Chondrocyte (in vitro differentiated cells): ENCODE measurements around the gene SELENOK. TPM values are rescaled to one million over a fixed set of nuclear protein-coding genes. Genes with fewer than 3 reads are reported as not detected.

Experiments used
- DNase-seq: peaks from one replicate; pipeline ENCODE4 v3.0.0; 2021; ENCODE audit warnings: mixed read lengths, low spot score
- H3K27ac Mint-ChIP-seq: one replicate; pipeline ENCODE4 v1.8.0; 2021; ENCODE audit warnings: mild to moderate bottlenecking, moderate library complexity, mixed read lengths; ENCODE audit not compliant: unreplicated experiment
- H3K27me3 Mint-ChIP-seq: 2 replicates; pipeline ENCODE4 v1.8.0; 2021; ENCODE audit warnings: low read depth, mixed read lengths
- H3K36me3 Mint-ChIP-seq: 2 replicates; pipeline ENCODE4 v1.8.0; 2021; ENCODE audit warnings: low read depth, mixed read lengths
- H3K4me1 Mint-ChIP-seq: 2 replicates; pipeline ENCODE4 v1.8.0; 2021; ENCODE audit warnings: low read depth, mild to moderate bottlenecking, mixed read lengths
- H3K4me3 Mint-ChIP-seq: one replicate; pipeline ENCODE4 v1.8.0; 2021; ENCODE audit warnings: mild to moderate bottlenecking, moderate library complexity, mixed read lengths; ENCODE audit not compliant: unreplicated experiment
- H3K9me3 Mint-ChIP-seq: 2 replicates; pipeline ENCODE4 v1.8.0; 2021; ENCODE audit warnings: low read depth, mixed read lengths
- total RNA-seq: library from RNA; stranded (reverse); gene quantifications from 3 replicates; pipeline ENCODE4 v1.2.1, GENCODE V29; 2021
- TF ChIP-seq, protein P1 (sequence below): fragments of 200-600 bp; sonication (generic); IDR thresholded peaks from 2 replicates; pipeline ENCODE4 v1.5.0; 2021; ENCODE audit warnings: antibody characterized with exemption, mild to moderate bottlenecking, moderate library complexity

The SELENOK gene
- total RNA-seq, 1 donor from 2014 or later: 28.2 TPM

DNA sequence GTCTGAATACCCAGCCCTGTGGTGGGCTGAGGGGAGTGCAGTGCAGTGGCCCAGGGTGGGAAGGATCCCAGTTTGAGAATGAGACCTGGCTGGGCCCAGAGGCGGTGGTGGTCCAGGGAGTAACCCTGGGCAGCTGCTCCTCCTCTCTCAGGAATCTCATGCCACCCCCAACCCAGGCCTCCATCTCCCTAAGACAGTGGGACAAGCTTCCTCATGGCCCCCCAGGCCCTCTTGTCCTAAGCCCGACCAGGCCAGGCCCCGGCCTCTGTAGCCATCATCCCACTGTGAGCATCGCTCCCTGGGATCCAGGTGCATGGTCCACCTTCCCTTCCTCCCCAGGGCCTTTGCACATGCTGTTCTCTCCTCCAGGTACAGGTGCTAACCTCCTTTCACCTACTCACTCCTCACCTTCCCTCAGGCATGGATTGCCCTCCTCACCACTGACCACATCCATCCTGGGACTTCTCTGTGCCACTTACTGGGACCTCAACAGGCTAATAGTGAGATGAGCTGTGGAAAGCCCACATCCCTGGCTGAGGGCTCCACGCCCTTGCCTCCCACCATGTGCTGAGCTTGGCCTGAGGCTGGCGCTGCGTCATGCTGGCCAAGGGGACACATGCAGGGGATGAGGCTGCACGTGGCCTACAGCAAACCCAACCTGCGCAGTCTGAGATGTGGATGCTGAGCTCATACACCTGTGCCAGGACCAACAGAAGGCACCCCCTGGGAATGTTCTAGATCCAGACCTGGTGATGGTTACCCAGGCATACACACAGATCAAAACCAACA is 55.4 kb downstream of the SELENOK start:
- Mint-ChIP-seq H3K27ac (no peak overlapping the region), H3K9me3 (no peaks in the 10 kb centered on the region), H3K4me3 (no peak overlapping the region), H3K27me3 (no peaks in the 10 kb centered on the region), H3K36me3 (no peaks in the 10 kb centered on the region), H3K4me1 (no peaks in the 10 kb centered on the region)
- DNase-seq: no peak
- TF ChIP-seq, protein P1, sequence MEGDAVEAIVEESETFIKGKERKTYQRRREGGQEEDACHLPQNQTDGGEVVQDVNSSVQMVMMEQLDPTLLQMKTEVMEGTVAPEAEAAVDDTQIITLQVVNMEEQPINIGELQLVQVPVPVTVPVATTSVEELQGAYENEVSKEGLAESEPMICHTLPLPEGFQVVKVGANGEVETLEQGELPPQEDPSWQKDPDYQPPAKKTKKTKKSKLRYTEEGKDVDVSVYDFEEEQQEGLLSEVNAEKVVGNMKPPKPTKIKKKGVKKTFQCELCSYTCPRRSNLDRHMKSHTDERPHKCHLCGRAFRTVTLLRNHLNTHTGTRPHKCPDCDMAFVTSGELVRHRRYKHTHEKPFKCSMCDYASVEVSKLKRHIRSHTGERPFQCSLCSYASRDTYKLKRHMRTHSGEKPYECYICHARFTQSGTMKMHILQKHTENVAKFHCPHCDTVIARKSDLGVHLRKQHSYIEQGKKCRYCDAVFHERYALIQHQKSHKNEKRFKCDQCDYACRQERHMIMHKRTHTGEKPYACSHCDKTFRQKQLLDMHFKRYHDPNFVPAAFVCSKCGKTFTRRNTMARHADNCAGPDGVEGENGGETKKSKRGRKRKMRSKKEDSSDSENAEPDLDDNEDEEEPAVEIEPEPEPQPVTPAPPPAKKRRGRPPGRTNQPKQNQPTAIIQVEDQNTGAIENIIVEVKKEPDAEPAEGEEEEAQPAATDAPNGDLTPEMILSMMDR: no peak

DNA sequence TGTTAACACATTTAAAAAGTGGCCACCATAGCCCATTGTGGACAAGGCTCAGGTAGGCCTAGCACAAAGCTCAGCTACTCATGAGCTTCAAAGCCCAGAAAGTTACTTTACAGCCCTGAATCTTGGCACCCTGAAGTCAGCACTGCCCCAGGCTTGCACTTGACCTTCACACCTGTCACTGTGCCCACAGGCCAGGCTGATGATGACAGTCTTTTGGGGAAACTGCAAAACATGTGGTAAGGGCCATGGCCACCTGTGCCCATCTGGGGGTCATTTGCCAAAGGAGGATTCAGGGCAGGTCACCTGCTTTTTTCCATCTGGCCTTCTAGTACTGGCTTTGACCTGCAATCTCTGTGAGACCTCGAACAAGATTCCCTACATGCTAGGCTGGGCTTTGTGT is 56.4 kb downstream of the SELENOK start:
- no peak overlapping the region for H3K4me3 Mint-ChIP-seq
- H3K4me1 Mint-ChIP-seq: no peaks in the 10 kb centered on the region
- H3K9me3 Mint-ChIP-seq: no peaks in the 10 kb centered on the region
- no peaks in the 10 kb centered on the region for H3K27me3 Mint-ChIP-seq
- no peaks in the 10 kb centered on the region for H3K36me3 Mint-ChIP-seq
- no peak overlapping the region for H3K27ac Mint-ChIP-seq
- TF ChIP-seq, protein P1: no peak
- DNase-seq: no peak

DNA sequence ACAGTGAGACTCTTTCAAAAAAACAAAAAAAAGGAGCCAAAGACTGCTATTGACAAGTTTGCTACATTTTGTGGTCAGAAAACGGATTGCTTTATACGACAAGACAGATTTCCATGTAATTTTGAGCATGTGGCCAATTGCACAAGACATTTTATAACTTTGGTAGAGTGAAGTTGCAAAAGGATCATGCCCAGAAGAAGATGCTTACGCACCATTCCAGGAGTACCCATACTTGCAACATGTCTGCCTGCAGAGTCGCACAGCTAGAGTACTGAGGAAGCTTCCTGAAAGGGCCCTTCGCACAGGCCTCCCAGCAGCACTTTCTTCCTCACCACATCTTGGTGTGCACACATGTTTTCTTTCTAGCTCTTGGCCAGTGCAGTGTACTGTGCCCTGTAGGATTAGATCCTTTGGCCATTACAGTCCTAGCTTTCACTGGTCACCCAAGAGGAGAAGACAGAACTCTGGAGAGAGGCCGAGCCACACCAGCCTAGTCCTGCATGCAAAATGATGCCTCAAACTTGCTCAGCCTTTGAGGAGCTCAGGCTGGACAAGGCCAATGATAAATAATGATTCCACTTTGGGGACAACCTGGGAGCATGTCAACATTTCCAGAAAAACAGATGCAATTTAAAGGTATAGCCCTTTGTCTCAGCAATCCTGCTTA is 57.1 kb downstream of the SELENOK start:
- Mint-ChIP-seq H3K4me1 (no peaks in the 10 kb centered on the region), H3K9me3 (no peaks in the 10 kb centered on the region)
- TF ChIP-seq, protein P1: no peak

More for the DNA sequence above, 57.1 kb downstream of the SELENOK start:
- Mint-ChIP-seq H3K4me3 (no peak overlapping the region), H3K27ac (no peak overlapping the region), H3K27me3 (no peaks in the 10 kb centered on the region), H3K36me3 (no peaks in the 10 kb centered on the region)
- DNase-seq: no peak

Other genes with a start within 250 kb of the SELENOK start
- gene CHDH, start 45.4 kb downstream of the SELENOK start, total RNA-seq: 0.46 to 0.67 TPM (median 0.60 TPM) in 3 replicates
- gene IL17RB, start 45.3 kb downstream of the SELENOK start, total RNA-seq: 0.22 to 0.36 TPM (median 0.31 TPM) in 3 replicates
- gene ACTR8, start 9.7 kb downstream of the SELENOK start, total RNA-seq: 37.0 to 47.3 TPM (median 42.6 TPM) in 3 replicates
- gene CACNA2D3, start 230.7 kb upstream of the SELENOK start, total RNA-seq: not detected in 3 replicates